Stimulated activated memory B cell treated with anti-CD40 and anti-IgM and Interleukin-4, amounts not matched to agents 10 μg/mL and 1 μg/mL and 100 μg/mL, for 72 hours (primary cell): ENCODE measurements around the gene CNPY2.
"Not testable (repeated sequence)": the region's sequence is repeated elsewhere in the genome, so short reads cannot be mapped to it uniquely, and the experiment has no call there.

Experiments
- ATAC-seq: fragments of 150-1000 bp; cut with Tn5 transposase; 2 replicates; pipeline ENCODE4 v1.10.0; 2021
- H3K27ac Mint-ChIP-seq: one replicate; pipeline ENCODE4 v1.8.0; 2022; ENCODE audit warnings: mild to moderate bottlenecking, mixed read lengths
- H3K27me3 Mint-ChIP-seq: one replicate; pipeline ENCODE4 v1.8.0; 2022; ENCODE audit warnings: mixed read lengths
- H3K36me3 Mint-ChIP-seq: one replicate; pipeline ENCODE4 v1.8.0; 2022; ENCODE audit warnings: mixed read lengths
- H3K4me1 Mint-ChIP-seq: one replicate; pipeline ENCODE4 v1.8.0; 2022; ENCODE audit warnings: mixed read lengths
- H3K4me3 Mint-ChIP-seq: one replicate; pipeline ENCODE4 v1.8.0; 2022; ENCODE audit warnings: mild to moderate bottlenecking, moderate library complexity, mixed read lengths
- H3K9me3 Mint-ChIP-seq: one replicate; pipeline ENCODE4 v1.8.0; 2022; ENCODE audit warnings: mixed read lengths

Gene CNPY2

DNA sequence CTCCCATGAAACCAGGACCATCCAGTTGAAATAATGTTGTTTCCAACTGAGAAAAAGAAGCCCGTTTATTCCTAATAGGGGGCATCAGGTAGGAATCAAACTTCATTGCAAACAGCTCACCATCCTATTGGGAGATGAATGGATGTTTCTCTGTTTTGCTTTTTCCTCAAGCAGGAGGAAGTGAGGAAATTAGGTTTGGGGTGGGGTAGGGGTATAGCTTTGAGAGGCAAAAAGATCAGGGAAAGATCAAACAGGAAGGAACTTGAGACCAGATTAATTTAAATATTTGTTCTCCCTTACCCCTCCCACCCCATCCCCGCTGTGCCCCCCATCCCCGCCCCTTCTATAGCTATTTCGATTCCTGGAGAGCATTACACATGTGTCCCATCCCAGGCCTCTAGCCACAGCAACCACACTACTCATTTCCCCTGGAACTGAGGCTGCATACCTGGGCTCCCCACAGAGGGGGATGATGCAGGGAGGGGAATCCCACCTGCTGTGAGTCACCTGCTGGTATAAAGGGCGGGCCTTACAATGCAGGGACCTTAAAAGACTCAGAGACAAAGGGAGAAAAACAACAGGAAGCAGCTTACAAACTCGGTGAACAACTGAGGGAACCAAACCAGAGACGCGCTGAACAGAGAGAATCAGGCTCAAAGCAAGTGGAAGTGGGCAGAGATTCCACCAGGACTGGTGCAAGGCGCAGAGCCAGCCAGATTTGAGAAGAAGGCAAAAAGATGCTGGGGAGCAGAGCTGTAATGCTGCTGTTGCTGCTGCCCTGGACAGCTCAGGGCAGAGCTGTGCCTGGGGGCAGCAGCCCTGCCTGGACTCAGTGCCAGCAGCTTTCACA lies 22.7 kb upstream of the CNPY2 start, which contains the start of gene IL23A:
Gene IL23A (plus strand): TSS at position 577 of the 850 bp plus-strand sequence. CDS start 161 bp downstream, at position 738.
- Mint-ChIP-seq H3K4me3 (peak within 1 kb of the TSS; percentile 90), H3K27ac (peak within 1 kb of the TSS; percentile 95), H3K36me3 (peaks cover 19% of the 10 kb centered on the region), H3K9me3 (no peaks in the 10 kb centered on the region), H3K27me3 (no peaks in the 10 kb centered on the region), H3K4me1 (peaks cover 36% of the 10 kb centered on the region)
- peak; percentile 80 for ATAC-seq

DNA sequence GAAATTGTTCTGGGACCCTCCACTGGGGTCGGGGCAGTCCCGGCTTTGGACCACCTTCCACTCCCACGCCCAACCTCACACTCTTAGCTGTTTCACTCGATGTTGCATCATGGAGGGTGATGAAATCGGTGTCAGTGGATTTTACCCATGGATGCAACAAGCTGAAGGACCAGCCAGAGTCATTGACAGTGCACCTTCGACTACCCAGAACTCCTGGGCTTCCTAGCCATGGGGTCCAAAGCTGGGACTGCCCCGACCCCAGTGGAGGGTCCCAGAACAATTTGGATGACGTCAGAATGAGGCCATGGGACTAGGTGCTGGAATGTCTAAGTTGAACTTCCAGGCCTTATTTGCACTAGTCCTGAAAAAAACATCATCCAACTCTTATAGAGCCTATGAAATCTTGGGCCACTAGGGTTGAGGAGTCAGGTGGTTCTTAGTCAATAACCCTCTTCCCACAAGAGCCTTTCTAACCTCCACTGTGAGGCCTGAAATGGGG lies 22.0 kb upstream of the CNPY2 start:
- H3K27me3 Mint-ChIP-seq, result no peaks in the 10 kb centered on the region
- no peak overlapping the region for H3K4me3 Mint-ChIP-seq
- H3K36me3 Mint-ChIP-seq, result peaks cover 12% of the 10 kb centered on the region
- no peak for ATAC-seq
- H3K27ac Mint-ChIP-seq, result peak overlapping the region; percentile 95
- H3K9me3 Mint-ChIP-seq, result no peaks in the 10 kb centered on the region
- H3K4me1 Mint-ChIP-seq, result peaks cover 42% of the 10 kb centered on the region

DNA sequence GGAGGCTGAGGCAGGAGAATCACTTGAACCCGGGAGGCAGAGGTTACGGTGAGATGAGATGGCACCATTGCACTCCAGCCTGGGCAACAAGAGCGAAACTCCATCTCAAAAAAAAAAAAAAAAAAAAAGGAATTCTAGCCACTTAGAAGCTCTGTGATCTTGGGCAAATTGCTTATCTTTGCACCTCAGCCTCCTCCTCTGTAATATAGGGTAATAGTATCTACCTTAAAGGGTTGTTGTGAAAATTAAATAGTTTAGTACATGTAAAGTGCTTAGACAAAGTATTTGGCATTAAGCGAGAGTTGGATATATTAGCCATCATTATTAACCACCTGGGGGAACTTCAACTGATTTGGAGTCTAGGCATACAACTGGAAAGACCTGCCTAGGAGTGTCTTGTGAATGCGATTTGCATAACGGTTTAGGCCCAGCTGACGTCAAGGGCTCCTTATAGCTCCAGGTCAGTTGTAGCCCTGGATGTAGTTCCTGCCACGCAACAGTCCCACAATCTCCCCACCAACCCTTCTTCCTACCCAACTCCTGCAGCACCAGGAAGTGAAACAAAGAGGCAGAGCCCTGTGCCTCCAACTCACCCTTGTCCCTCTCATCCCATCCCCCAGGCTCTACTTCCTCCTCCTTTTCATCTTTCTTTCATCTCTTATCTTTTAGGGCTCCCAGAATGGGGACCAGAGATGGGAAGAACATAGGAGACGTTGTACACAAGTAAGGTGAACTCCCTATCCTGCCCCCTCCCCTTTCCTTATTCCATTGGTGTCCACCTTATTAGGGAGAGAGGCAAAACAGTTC lies 20.8 kb upstream of the CNPY2 start:
- no peaks in the 10 kb centered on the region for H3K9me3 Mint-ChIP-seq
- H3K4me3 Mint-ChIP-seq, result no peak overlapping the region
- peak overlapping the region; percentile 95 for H3K27ac Mint-ChIP-seq
- no peak for ATAC-seq
- no peaks in the 10 kb centered on the region for H3K27me3 Mint-ChIP-seq
- peaks cover 46% of the 10 kb centered on the region for H3K4me1 Mint-ChIP-seq
- H3K36me3 Mint-ChIP-seq, result peaks cover 7% of the 10 kb centered on the region

DNA sequence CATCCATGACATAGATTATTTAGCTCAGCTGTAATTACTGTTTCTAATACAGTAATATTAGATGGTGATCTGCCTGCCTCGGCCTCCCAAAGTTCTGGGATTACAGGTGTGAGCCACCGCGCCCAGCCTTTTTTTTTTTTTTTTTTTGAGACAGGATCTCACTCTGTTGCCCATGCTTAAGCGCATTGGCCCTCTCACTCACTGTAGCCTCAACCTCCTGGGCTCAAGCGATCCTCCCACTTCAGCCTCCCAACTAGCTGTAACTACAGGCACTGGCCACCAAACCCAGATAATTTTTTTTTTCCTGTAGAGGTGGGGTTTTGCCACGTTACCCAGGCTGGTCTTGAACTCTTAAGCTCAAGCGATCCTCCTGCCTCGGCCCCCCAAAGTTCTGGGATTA lies 19.7 kb upstream of the CNPY2 start:
- not testable (repeated sequence) for ATAC-seq, H3K9me3 Mint-ChIP-seq, H3K27me3 Mint-ChIP-seq
- peak overlapping the region; percentile 13 for H3K4me3 Mint-ChIP-seq
- peaks cover 13% of the 10 kb centered on the region for H3K36me3 Mint-ChIP-seq
- H3K27ac Mint-ChIP-seq, result peak overlapping the region; percentile 100
- peaks cover 46% of the 10 kb centered on the region for H3K4me1 Mint-ChIP-seq

DNA sequence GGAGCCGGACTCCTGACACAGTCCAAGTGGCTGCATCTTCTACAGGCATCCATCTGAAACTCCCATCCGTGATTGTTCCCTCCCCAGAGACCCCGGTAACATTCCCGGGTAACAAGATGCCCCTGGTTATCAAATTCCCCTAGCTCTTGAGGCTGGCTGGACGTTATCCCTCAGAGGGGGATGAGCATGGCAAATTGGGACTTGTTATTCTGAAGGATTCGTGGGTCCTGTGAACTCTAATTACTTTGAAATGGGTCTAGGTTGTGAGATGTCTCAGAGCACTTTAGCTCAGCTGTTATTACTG lies 18.7 kb upstream of the CNPY2 start:
- Mint-ChIP-seq H3K4me3 (peak overlapping the region; percentile 92), H3K27me3 (no peaks in the 10 kb centered on the region), H3K4me1 (peaks cover 39% of the 10 kb centered on the region), H3K27ac (peak overlapping the region; percentile 100), H3K9me3 (no peaks in the 10 kb centered on the region), H3K36me3 (peaks cover 13% of the 10 kb centered on the region)
- ATAC-seq, result no peak

DNA sequence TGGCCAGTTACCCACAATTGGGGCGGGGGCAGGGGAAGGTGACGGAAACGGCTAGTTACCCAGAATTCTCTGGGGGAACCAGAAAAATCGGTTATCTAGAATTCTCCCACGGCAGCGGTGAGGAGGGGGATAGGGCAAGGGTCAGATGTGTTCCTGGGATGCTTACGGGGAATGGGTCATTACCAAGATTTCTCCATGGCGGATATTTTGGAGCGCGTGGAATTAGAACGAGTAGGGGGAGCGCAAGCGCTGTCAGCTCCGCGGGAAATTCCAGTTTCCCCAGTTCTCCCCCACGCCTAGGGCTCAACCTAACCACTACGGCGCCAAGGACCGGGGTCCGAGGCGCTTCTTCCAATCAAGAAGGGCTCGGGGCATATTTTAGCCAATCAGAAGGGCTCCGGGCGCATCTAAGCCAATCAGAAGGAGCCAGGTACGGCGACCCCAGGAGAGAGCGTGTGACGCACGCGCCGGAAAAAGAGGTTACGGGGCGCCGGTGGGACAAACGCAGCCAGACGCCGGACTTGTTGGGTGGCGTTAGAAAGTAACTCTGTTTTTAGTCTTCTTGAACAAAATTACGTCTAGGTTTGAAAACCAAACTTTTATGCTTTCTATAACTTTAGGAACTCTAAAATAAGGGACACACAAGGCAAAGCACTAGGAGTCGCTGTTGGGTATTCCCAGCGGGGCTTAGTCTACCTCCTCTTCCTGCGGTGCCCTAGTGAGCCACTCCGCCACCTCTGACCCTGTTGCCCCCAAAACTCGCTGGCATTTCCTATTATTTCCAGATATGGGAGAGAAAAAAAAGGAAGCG lies 18.1 kb upstream of the CNPY2 start, which contains the start of gene PAN2:
Gene PAN2 (minus strand): TSS at position 322 of the 811 bp plus-strand sequence. CDS start 906 bp downstream, outside the sequence.
- H3K4me1 Mint-ChIP-seq, result peaks cover 33% of the 10 kb centered on the region
- H3K27ac Mint-ChIP-seq, result peak within 1 kb of the TSS; percentile 100
- no peaks in the 10 kb centered on the region for H3K27me3 Mint-ChIP-seq
- H3K9me3 Mint-ChIP-seq, result no peaks in the 10 kb centered on the region
- ATAC-seq, result peak; percentile 98
- peak within 1 kb of the TSS; percentile 92 for H3K4me3 Mint-ChIP-seq
- peaks cover 8% of the 10 kb centered on the region for H3K36me3 Mint-ChIP-seq

DNA sequence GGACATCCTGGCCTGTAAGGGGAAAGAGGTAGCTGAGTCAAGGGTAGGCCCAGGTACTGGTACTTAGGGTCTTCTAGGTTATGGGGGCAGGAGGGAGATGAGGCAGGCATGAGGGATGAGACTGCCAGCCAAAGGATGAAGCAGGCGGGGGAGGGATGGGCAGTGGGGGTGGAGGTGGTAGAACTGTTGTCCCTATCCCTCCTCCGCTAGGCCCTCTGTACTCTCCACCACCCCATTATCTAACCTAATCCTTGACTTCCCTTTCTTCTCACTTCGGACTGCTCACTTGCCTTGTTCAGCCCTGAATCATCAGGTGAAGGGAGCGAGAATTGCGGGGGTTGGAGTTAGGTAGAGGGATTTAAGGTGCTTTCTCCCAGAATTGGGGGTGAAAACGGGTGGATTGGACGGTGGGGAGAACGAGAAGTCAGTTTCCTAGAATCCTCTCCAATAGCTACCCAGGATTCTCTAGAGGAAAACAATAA lies 17.4 kb upstream of the CNPY2 start:
- peak; percentile 18 for ATAC-seq
- H3K9me3 Mint-ChIP-seq, result no peaks in the 10 kb centered on the region

DNA sequence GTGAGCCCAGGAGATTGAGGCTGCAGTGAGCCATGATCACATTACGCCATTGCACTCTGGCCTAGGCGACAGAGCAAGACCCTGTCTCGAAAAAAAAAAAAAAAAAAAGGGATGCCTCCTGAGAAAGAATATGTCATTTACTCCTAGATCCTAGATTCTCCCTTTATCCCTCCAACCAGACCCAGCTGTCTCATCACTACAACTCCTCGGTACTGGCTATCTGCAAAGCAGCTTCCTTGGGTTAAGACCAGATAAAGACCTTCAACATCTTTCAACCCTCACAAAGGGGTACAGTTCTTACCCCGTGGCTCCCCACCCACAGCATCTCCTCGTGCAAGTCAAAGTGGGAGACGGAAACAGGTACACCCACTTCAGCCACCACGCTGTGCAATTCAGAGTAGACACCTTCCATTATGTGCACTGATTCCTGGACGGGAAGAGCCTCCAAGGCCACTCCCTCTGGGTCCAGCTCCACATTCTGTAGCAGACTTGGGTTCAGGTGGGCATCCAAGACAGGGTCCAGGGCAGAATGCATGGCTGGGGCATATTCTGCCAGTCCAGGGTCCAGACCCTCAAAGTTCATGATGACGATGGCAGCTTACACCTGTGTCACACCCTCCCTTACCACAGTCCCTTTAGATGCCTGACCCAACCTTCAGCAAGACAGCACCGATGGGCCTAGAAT lies 16.9 kb upstream of the CNPY2 start:
- peak overlapping the region; percentile 92 for H3K4me3 Mint-ChIP-seq
- H3K27me3 Mint-ChIP-seq, result no peaks in the 10 kb centered on the region
- ATAC-seq, result no peak
- peak overlapping the region; percentile 100 for H3K27ac Mint-ChIP-seq
- H3K36me3 Mint-ChIP-seq, result peaks cover 9% of the 10 kb centered on the region
- no peaks in the 10 kb centered on the region for H3K9me3 Mint-ChIP-seq
- H3K4me1 Mint-ChIP-seq, result peaks cover 21% of the 10 kb centered on the region

More for the DNA sequence above, 17.4 kb upstream of the CNPY2 start:
- peak overlapping the region; percentile 100 for H3K27ac Mint-ChIP-seq
- H3K4me3 Mint-ChIP-seq, result peak overlapping the region; percentile 92
- H3K36me3 Mint-ChIP-seq, result peaks cover 6% of the 10 kb centered on the region
- H3K4me1 Mint-ChIP-seq, result peaks cover 27% of the 10 kb centered on the region
- H3K27me3 Mint-ChIP-seq, result no peaks in the 10 kb centered on the region

DNA sequence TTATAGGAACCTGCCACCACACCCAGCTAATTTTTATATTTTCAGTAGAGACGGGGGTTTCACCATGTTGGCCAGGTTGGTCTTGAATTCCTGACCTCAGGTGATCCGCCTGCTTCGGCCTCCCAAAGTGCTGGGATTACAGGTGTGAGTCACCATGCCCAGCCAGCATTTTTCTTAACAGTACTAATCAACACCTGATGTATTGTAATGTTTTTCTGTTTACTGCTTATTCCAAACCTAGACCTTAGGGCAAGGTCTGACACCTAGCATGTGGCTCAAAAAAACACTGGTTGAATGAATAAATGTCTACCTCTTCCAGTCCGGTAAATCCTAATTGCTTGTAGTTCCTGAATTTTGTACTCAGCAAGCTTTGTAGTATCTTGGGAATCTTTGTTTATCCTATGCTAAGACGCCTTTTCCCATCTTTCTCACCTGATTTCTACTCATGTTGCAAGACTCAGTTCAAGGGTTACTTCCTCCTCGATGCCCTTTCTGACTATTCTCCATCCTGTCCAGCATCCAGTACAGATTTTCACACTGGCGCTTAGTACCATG lies 15.2 kb upstream of the CNPY2 start:
- Mint-ChIP-seq H3K27ac (no peak overlapping the region), H3K4me3 (no peak overlapping the region), H3K27me3 (no peaks in the 10 kb centered on the region), H3K36me3 (peaks cover 22% of the 10 kb centered on the region), H3K9me3 (no peaks in the 10 kb centered on the region), H3K4me1 (peaks cover 11% of the 10 kb centered on the region)
- no peak for ATAC-seq

DNA sequence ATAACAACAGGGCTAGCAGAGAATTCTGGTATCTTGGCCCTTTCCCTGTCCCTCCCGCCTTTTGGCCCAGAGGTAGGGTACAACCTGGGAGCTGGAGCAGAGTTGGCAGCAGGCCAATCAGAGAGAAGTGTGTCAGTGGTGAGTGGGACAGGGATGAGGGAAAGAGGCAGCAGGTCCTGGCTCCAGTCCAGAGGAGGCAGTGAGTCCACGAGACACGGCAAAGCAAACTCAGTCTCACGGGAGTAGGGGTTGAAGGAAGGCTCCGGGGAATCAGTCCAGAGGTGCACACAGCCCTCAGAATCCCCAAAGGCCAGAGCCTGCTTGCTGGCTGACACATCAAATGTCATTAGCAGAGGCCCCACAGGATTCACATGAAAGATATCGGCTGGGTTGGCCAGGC lies 10.7 kb upstream of the CNPY2 start:
- Mint-ChIP-seq H3K4me1 (no peaks in the 10 kb centered on the region), H3K27ac (no peak overlapping the region), H3K4me3 (no peak overlapping the region), H3K27me3 (no peaks in the 10 kb centered on the region), H3K9me3 (no peaks in the 10 kb centered on the region), H3K36me3 (peaks cover 53% of the 10 kb centered on the region)
- ATAC-seq, result no peak

DNA sequence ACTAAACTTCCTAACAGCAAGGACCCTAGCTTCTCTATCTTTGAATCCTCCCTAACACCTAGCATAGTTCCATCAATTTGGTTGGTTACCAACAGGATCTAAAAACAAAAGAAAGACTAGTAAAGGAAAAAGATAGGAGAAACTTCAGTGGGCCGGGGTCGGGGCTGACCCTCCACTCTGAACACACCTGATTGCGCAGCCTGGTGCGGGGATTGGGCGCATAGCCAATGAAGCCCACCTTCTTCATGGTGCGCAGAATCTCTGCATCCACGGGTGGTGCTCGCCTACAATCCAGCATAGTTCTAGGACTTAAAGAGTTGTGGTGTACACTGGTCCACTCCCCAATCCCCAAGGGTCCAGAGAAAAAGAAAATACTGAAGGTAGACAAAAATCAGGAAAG lies 10.3 kb upstream of the CNPY2 start:
- H3K27ac Mint-ChIP-seq, result no peak overlapping the region

DNA sequence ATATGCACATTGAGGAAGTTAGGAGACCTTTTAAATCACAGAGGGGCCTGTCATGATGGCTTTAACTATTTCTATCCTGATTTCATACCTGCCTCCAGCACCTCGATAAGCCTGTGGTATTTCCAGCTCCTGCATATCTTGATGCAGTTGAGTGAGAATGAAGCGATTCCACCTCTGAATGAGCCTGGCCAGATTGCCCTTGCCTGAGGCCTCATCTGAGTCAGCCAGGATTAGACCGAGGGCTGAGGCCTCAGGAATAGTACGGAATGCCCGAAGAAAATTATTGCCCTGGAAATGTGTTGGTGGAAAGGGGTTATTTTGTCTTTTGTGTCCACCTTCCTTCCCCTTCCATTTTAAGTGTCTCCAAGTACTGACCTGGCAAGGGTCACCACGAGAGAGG lies 8.4 kb upstream of the CNPY2 start:
- H3K27ac Mint-ChIP-seq, result no peak overlapping the region
- H3K4me1 Mint-ChIP-seq, result no peaks in the 10 kb centered on the region
- no peaks in the 10 kb centered on the region for H3K9me3 Mint-ChIP-seq
- peaks cover 55% of the 10 kb centered on the region for H3K36me3 Mint-ChIP-seq
- H3K4me3 Mint-ChIP-seq, result no peak overlapping the region
- no peaks in the 10 kb centered on the region for H3K27me3 Mint-ChIP-seq
- no peak for ATAC-seq

More for the DNA sequence above, 10.3 kb upstream of the CNPY2 start:
- Mint-ChIP-seq H3K4me1 (no peaks in the 10 kb centered on the region), H3K27me3 (no peaks in the 10 kb centered on the region), H3K9me3 (no peaks in the 10 kb centered on the region), H3K36me3 (peaks cover 49% of the 10 kb centered on the region), H3K4me3 (no peak overlapping the region)
- ATAC-seq, result no peak

DNA sequence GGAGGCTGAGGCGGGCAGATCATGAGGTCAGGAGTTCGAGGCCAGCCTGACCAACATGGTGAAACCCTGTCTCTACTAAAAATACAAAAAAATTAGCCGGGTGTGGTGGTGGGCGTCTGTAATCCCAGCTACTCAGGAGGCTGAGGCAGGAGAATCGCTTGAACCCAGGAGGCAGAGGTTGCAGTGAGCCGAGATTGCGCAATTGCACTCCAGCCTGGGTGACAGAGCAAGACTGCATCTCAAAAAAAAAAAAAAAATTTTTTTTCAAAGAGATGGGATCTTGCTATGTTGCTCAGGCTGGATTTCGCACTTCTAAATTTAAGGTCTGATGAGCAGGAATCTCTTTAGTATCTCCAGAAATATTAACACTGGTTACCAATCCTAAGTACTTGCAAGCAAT lies 5.8 kb upstream of the CNPY2 start:
- H3K36me3 Mint-ChIP-seq, result peaks cover 43% of the 10 kb centered on the region
- not testable (repeated sequence) for H3K9me3 Mint-ChIP-seq, H3K27me3 Mint-ChIP-seq, ATAC-seq, H3K4me1 Mint-ChIP-seq, H3K4me3 Mint-ChIP-seq, H3K27ac Mint-ChIP-seq

DNA sequence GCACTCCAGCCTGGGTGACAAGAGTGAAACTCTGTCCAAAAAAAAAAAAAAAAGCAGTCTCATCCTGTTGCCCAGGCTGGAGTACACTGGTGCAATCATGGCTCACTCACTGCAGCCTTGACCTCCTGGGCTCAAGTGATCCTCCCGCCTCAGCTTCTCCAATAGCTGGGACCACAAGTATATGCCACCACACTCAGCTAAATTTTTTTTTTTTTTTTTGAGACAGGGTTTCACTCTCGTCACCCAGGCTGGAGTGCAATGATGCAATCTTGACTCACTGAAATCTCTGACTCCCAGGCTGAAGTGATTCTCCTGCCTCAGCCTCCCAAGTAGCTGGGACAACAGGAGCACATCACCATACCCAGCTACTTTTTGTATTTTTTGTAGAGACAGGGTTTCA lies 5.2 kb upstream of the CNPY2 start:
- H3K27ac Mint-ChIP-seq, result no peak overlapping the region
- H3K27me3 Mint-ChIP-seq, result no peaks in the 10 kb centered on the region
- ATAC-seq, result no peak
- no peaks in the 10 kb centered on the region for H3K9me3 Mint-ChIP-seq
- H3K36me3 Mint-ChIP-seq, result peaks cover 39% of the 10 kb centered on the region
- H3K4me3 Mint-ChIP-seq, result no peak overlapping the region
- H3K4me1 Mint-ChIP-seq, result no peaks in the 10 kb centered on the region
